Panc1 (cell line): Measurements from ENCODE around the gene TMPRSS6. TPM values are rescaled to one million over a fixed set of nuclear protein-coding genes. Genes with fewer than 3 reads are reported as not detected.

Source experiments
- ATAC-seq: fragments of 200-7000 bp; cut with Tn5 transposase; 2 replicates; pipeline ENCODE4 v1.9.1; 2020; ENCODE audit warnings: mild to moderate bottlenecking, moderate library complexity
- BruUV-seq: library from RNA; stranded (reverse); fragments of 400-500 nt; replicated peaks from 2 replicates; lab custom pipeline; 2021; lab: Mats Ljungman, UMichigan
- CTCF ChIA-PET: fragments of 300-600 bp; sonication (Branson Sonifier 250); formaldehyde crosslinking; loops from one replicate; lab custom pipeline; 2022; ENCODE audit warnings: antibody characterized with exemption; lab: Charles Lee
- POLR2A ChIA-PET: fragments of 300-600 bp; sonication (Branson Sonifier 250); formaldehyde crosslinking; loops from one replicate; lab custom pipeline; 2022; ENCODE audit warnings: antibody characterized with exemption; lab: Charles Lee
- DNase-seq: peaks from one replicate; pipeline ENCODE4 v3.0.0-alpha.2; 2010; ENCODE audit warnings: low read depth, low spot score
- H3K27ac ChIP-seq: 2 replicates; pipeline ENCODE4 v1.5.1; 2011; ENCODE audit warnings: mild to moderate bottlenecking, low read length, inconsistent platforms
- H3K27me3 ChIP-seq: fragments of 200-500 bp; sonication (Bioruptor generic); 2 replicates; pipeline ENCODE4 v1.6.0; 2014; ENCODE audit warnings: low read length, inconsistent platforms; ENCODE audit not compliant: control insufficient read depth, insufficient read depth
- H3K36me3 ChIP-seq: fragments of 200-500 bp; sonication (Bioruptor generic); 2 replicates; pipeline ENCODE4 v1.5.1; 2014; ENCODE audit warnings: inconsistent platforms, mild to moderate bottlenecking, low read length, moderate library complexity; ENCODE audit not compliant: control insufficient read depth, insufficient read depth
- H3K4me1 ChIP-seq: 2 replicates; pipeline ENCODE4 v1.5.1; 2011; ENCODE audit warnings: inconsistent platforms, mild to moderate bottlenecking, low read length, moderate library complexity; ENCODE audit not compliant: control insufficient read depth, insufficient read depth
- H3K4me3 ChIP-seq, 2 experiments: 2 replicates each; pipeline ENCODE4 v1.5.1; 2011 to 2012; ENCODE audit warnings: low read depth in 2 of 2, low read length in 2 of 2, mild to moderate bottlenecking in 2 of 2, inconsistent platforms in 1 of 2, moderate library complexity in 1 of 2
- H3K9me3 ChIP-seq: fragments of 200-500 bp; sonication (Bioruptor generic); 2 replicates; pipeline ENCODE4 v1.5.1; 2014; ENCODE audit warnings: low read depth, mild to moderate bottlenecking, inconsistent platforms, low read length, moderate library complexity; ENCODE audit not compliant: control insufficient read depth, insufficient read depth
- POLR2AphosphoS5 ChIP-seq: IDR thresholded peaks from 2 replicates; pipeline ENCODE4 v1.6.1; 2012; ENCODE audit warnings: mild to moderate bottlenecking, low read depth, low read length, moderate library complexity
- REST ChIP-seq, 2 experiments: IDR thresholded peaks; 2 replicates each; pipeline ENCODE4 v1.6.1; 2011 to 2012; ENCODE audit warnings: low read depth in 2 of 2, control low read depth in 1 of 2, low read length in 1 of 2, mild to moderate bottlenecking in 1 of 2, moderate library complexity in 1 of 2; ENCODE audit not compliant: insufficient read depth in 1 of 2
- SIN3A ChIP-seq: IDR thresholded peaks from 2 replicates; pipeline ENCODE4 v1.6.1; 2012; ENCODE audit warnings: low read depth, mild to moderate bottlenecking, low read length, moderate library complexity, borderline replicate concordance; ENCODE audit not compliant: insufficient read depth
- TCF7L2 ChIP-seq: IDR thresholded peaks from 2 replicates; pipeline ENCODE4 v1.6.1; 2011; ENCODE audit warnings: mild to moderate bottlenecking, low read depth, low read length, inconsistent platforms
- in situ Hi-C: cut with HindIII; loops from 2 replicates; pipeline ENCODE4 v1.10.0; 2016; ENCODE audit warnings: low sequenced_read_pairs, low pct_unique_long_range_greater_than_20kb
- intact Hi-C: fragments of 100-400 bp; cut with micrococcal nuclease; formaldehyde crosslinking; loops from one replicate; pipeline ENCODE4 v1.10.0; 2022; ENCODE audit not compliant: unreplicated experiment
- total RNA-seq: library from RNA; stranded (reverse); gene quantifications from one replicate; pipeline ENCODE4 v1.2.1, GENCODE V29; 2021; ENCODE audit not compliant: unreplicated experiment
- TF ChIP-seq, protein P1 (sequence below): fragments of 450-650 bp; IDR thresholded peaks from 2 replicates; pipeline ENCODE4 v1.5.1; 2017; ENCODE audit warnings: mild to moderate bottlenecking

The TMPRSS6 gene
- total RNA-seq, 1 experiment from 2014 or later = not detected

DNA sequence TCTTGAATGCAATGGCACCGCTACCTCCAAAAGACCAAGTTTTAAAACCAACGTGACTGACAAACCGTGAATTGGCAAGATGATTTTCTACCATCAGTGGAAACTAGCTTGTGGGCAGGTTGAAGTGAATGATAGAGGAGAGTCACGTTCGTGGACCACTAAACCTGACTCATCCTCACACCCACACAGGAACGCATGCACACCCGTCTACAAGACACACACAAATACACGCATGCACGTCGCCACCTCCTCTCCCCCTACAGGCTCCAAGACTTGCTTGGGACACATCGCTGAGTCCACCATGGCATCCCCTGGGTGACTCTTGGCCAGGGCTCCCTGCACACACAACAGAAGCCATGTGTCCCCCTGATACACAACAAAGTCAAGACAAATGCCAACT lies 14.4 kb downstream of the TMPRSS6 start:
- Histone ChIP-seq H3K36me3 (no peaks in the 10 kb centered on the region), H3K4me3 (no peak overlapping the region), H3K4me1 (no peaks in the 10 kb centered on the region), H3K27me3 (no peaks in the 10 kb centered on the region), H3K27ac (no peak overlapping the region), H3K9me3 (no peaks in the 10 kb centered on the region)
- no peak for ATAC-seq
- DNase-seq = no peak
- ChIA-PET POLR2A (no interaction called here), CTCF (interaction anchor here (0.6 kb wide), 2 partner anchors 70 to 239 kb away, joined by 3 to 4 read pairs; no protein-coding TSS in a partner anchor)
- no TSS peak for BruUV-seq
- TF ChIP-seq POLR2AphosphoS5 (no peak), TCF7L2 (no peak), REST (IDR thresholded peaks at IDR 0.05; ENCODE audit: insufficient read depth in 1 of 2, low read depth in 2 of 2, low read length in 1 of 2) (no peak), SIN3A (no peak)
- TF ChIP-seq, protein P1, sequence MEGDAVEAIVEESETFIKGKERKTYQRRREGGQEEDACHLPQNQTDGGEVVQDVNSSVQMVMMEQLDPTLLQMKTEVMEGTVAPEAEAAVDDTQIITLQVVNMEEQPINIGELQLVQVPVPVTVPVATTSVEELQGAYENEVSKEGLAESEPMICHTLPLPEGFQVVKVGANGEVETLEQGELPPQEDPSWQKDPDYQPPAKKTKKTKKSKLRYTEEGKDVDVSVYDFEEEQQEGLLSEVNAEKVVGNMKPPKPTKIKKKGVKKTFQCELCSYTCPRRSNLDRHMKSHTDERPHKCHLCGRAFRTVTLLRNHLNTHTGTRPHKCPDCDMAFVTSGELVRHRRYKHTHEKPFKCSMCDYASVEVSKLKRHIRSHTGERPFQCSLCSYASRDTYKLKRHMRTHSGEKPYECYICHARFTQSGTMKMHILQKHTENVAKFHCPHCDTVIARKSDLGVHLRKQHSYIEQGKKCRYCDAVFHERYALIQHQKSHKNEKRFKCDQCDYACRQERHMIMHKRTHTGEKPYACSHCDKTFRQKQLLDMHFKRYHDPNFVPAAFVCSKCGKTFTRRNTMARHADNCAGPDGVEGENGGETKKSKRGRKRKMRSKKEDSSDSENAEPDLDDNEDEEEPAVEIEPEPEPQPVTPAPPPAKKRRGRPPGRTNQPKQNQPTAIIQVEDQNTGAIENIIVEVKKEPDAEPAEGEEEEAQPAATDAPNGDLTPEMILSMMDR = no peak
- intact Hi-C loops (no loop called here), in situ Hi-C loops (no loop called here)

DNA sequence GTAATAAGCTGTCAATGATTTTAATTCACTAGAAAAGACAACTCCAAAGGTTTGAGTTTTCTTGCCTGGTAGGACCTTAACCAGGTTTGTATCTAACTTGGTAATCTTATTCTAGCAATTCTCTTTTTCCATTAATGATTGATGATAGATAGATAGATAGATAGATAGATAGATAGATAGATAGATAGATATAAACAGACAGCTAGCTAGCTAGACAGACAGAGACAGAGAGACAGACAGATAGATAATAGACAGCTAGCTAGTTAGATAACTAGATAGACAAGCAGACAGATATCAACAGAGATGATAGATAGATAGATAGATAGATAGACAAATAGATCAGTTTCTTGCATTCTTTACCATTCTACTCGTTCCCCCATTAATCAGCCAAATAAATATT lies 15.3 kb downstream of the TMPRSS6 start:
- BruUV-seq = no TSS peak
- Histone ChIP-seq H3K4me3 (no peak overlapping the region), H3K36me3 (no peaks in the 10 kb centered on the region), H3K9me3 (no peaks in the 10 kb centered on the region), H3K27ac (no peak overlapping the region), H3K4me1 (no peaks in the 10 kb centered on the region), H3K27me3 (no peaks in the 10 kb centered on the region)
- ChIA-PET POLR2A (no interaction called here), CTCF (no interaction called here)
- intact Hi-C loops (no loop called here), in situ Hi-C loops (no loop called here)
- TF ChIP-seq POLR2AphosphoS5 (no peak), SIN3A (no peak), TCF7L2 (no peak), REST (IDR thresholded peaks at IDR 0.05; ENCODE audit: insufficient read depth in 1 of 2, low read depth in 2 of 2, low read length in 1 of 2) (no peak)
- TF ChIP-seq, protein P1 = no peak
- DNase-seq = no peak
- ATAC-seq = no peak
